Uterus (tissue), 4 donors: Measurements from ENCODE around the gene MEP1B. TPM values are rescaled to one million over a fixed set of nuclear protein-coding genes. Genes with fewer than 3 reads are reported as not detected.

Experiments used
- DNase-seq, 2 donors: peaks; one replicate each; pipeline ENCODE4 v3.0.0-alpha.2; 2019 to 2020
- H3K27ac ChIP-seq, 2 donors: fragments of 200-600 bp; sonication (generic); 1 replicate in 1 of 2; 2 replicates in 1 of 2; pipeline ENCODE4 v1.5.1; 2016 to 2018
- H3K27me3 ChIP-seq, 2 donors: fragments of 200-600 bp; sonication (generic); one replicate each; pipeline ENCODE4 v1.5.1; 2018 to 2019; ENCODE audit warnings: control low read depth in 1 of 2
- H3K36me3 ChIP-seq, 2 donors: fragments of 200-600 bp; sonication (generic); one replicate each; pipeline ENCODE4 v1.5.1; 2019; ENCODE audit warnings: control low read depth in 1 of 2
- H3K4me1 ChIP-seq, 2 donors: fragments of 200-600 bp; sonication (generic); one replicate each; pipeline ENCODE4 v1.5.1; 2018 to 2019; ENCODE audit warnings: control low read depth in 1 of 2
- H3K4me3 ChIP-seq, 2 donors: fragments of 200-600 bp; sonication (generic); 1 replicate in 1 of 2; 2 replicates in 1 of 2; pipeline ENCODE4 v1.5.1; 2018 to 2019; ENCODE audit warnings: mild to moderate bottlenecking in 1 of 2
- H3K9me3 ChIP-seq, 2 donors: fragments of 200-600 bp; sonication (generic); one replicate each; pipeline ENCODE4 v1.5.1; 2019; ENCODE audit warnings: control low read depth in 1 of 2
- CTCF ChIP-seq, 4 experiments: fragments of 200-600 bp in 2 of 4; fragments of 450-650 bp in 2 of 4; sonication (generic) in 2 of 4; IDR thresholded peaks; one replicate each; pipeline ENCODE4 v1.5.1; 2016 to 2019; ENCODE audit warnings: antibody characterized with exemption in 4 of 4, mild to moderate bottlenecking in 2 of 4, moderate library complexity in 1 of 4
- POLR2A ChIP-seq, 2 donors: fragments of 450-650 bp; IDR thresholded peaks; one replicate each; pipeline ENCODE4 v1.6.1; 2016; ENCODE audit warnings: antibody characterized with exemption in 2 of 2, mild to moderate bottlenecking in 1 of 2, moderate library complexity in 1 of 2
- intact Hi-C: fragments of 100-400 bp; cut with DNase I; formaldehyde crosslinking; loops from one replicate; pipeline ENCODE4 v1.15.1; 2023; ENCODE audit warnings: low total_unique reads
- small RNA-seq: library from RNA; depleted of rRNA; stranded (forward); fragments of <200 nt; gene quantifications from one replicate; pipeline ENCODE3, GENCODE V24; 2016
- total RNA-seq, 4 donors: library from RNA; depleted of rRNA in 3 of 4; stranded (reverse); fragments of >200 nt in 3 of 4; gene quantifications; one replicate each; pipeline versions ENCODE4 v1.1.0 to v1.2.4, GENCODE V29; 2014 to 2023
- donor health status: DM: yes; HTN: yes; CAD: no.

The MEP1B gene
- total RNA-seq, 4 donors from 2014 or later: not detected

GRCh38 chr18:32262092-32262491 lies 72.3 kb downstream of the MEP1B start:
- intact Hi-C loops: loop anchor here (10.0 kb wide), 1 partner anchor 303 kb away; no protein-coding TSS in a partner anchor
- no peaks in the 10 kb centered on the region for H3K9me3 ChIP-seq
- no peak overlapping the region for H3K27ac ChIP-seq
- DNase-seq: no peak
- H3K4me1 ChIP-seq: no peaks in the 10 kb centered on the region
- TF ChIP-seq POLR2A (IDR thresholded peaks at IDR 0.05) (no peak), CTCF (IDR thresholded peaks at IDR 0.05) (no peak)
- H3K27me3 ChIP-seq: no peaks in the 10 kb centered on the region
- H3K36me3 ChIP-seq: no peaks in the 10 kb centered on the region
- no peak overlapping the region for H3K4me3 ChIP-seq

DNA sequence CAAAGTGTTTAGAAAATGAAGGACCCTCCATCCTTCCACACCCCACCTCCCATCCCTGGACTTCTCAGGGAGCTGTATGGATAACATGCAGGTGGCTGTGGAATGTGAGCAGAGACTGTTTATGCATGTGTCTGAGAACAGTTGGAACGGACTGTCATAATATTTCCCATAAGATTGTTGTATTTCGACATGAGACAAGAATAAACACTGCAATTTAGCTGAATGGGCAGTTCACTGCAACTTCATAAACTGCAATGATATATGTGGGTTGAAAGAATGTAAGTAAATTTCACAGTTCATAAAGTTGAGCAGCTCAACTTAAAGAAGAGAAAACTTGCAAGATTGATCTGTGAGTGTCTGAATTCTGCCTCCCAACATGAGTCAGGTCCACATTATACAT lies 74.6 kb downstream of the MEP1B start:
- intact Hi-C loops: loop anchor here (10.0 kb wide), 1 partner anchor 300 kb away; no protein-coding TSS in a partner anchor
- H3K36me3 ChIP-seq: no peaks in the 10 kb centered on the region
- DNase-seq: no peak
- no peak overlapping the region for H3K27ac ChIP-seq
- no peaks in the 10 kb centered on the region for H3K27me3 ChIP-seq
- TF ChIP-seq POLR2A (IDR thresholded peaks at IDR 0.05) (no peak), CTCF (IDR thresholded peaks at IDR 0.05) (no peak)
- no peak overlapping the region for H3K4me3 ChIP-seq
- no peaks in the 10 kb centered on the region for H3K4me1 ChIP-seq
- H3K9me3 ChIP-seq: no peaks in the 10 kb centered on the region

- H3K4me1 ChIP-seq: no peaks in the 10 kb centered on the region
- DNase-seq: no peak
- H3K4me3 ChIP-seq: no peak overlapping the region
- TF ChIP-seq CTCF (IDR thresholded peaks at IDR 0.05) (no peak), POLR2A (IDR thresholded peaks at IDR 0.05) (no peak)
- intact Hi-C loops: loop anchor here (10.0 kb wide), 1 partner anchor 297 kb away; no protein-coding TSS in a partner anchor
- H3K36me3 ChIP-seq: no peaks in the 10 kb centered on the region
- H3K27me3 ChIP-seq: no peaks in the 10 kb centered on the region
- no peak overlapping the region for H3K27ac ChIP-seq
- H3K9me3 ChIP-seq: no peaks in the 10 kb centered on the region
These were observed 77.6 kb downstream of the MEP1B start for GRCh38 chr18:32267463-32267862.

Small RNAs within 50 kb of the gene (small RNA-seq; reads per million reads assigned to genes)
- gene RF00019 (not detected), gene RNA5SP453 (not detected)

Other genes with a start within 250 kb of the MEP1B start
- gene TRAPPC8, start 246.9 kb upstream of the MEP1B start, total RNA-seq: 10 to 100 TPM; 29.1 to 98.5 (median 53.0) TPM
- gene RNF125, start 171.2 kb upstream of the MEP1B start, total RNA-seq: 10 to 100 TPM in 1 of 4 donors, 1 to 10 TPM in 3; 1.5 to 16.2 (median 5.3) TPM
- gene RNF138, start 98.2 kb upstream of the MEP1B start, total RNA-seq: 10 to 100 TPM; 23.8 to 94.8 (median 38.7) TPM